ENCODE measurements around the gene KRTAP5-3.
"Not testable (repeated sequence)": the region's sequence is repeated elsewhere in the genome, so short reads cannot be mapped to it uniquely, and the experiment has no call there.

The KRTAP5-3 gene

DNA sequence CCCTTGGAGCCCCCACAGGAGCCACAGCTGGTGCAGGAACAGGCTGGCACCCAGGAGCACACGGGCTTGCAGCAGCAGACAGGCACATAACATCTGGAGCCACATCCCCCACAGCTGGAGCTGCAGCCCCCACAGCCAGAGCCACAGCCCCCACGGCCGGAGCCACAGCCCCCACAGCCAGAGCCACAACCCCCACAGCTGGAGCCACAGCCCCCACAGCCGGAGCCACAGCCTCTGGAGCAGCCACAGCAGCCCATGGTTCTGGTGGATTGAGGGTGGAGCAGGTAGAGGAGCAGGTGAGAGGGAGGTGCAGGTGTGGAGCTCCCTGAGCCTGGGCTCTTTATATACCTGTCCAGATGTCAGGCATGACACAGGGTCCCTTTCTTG, 10.3 kb downstream of the KRTAP5-3 start, which contains the start of gene KRTAP5-2:
TSS of gene KRTAP5-2 (minus strand) at position 301 of the 387 bp plus-strand sequence. CDS start at position 257, 44 bp downstream.
- H3K79me1 ChIP-seq (ENCODE audit: low read length): no peaks in the 10 kb centered on the region
- H2BK120ac ChIP-seq (ENCODE audit: insufficient read depth, low read length, poor library complexity): no peak within 1 kb of the TSS
- no peak for DNase-seq
- H3K4me1 ChIP-seq (ENCODE audit: control insufficient read depth in 1 of 2, insufficient read depth in 2 of 2, low read length in 2 of 2): no peaks in the 10 kb centered on the region
- no peaks in the 10 kb centered on the region for H3K36me3 ChIP-seq (ENCODE audit: control insufficient read depth in 1 of 2, insufficient read depth in 2 of 2, low read length in 2 of 2)
- H3K18ac ChIP-seq (ENCODE audit: low read length): no peak within 1 kb of the TSS
- H2BK12ac ChIP-seq (ENCODE audit: low read length): no peak within 1 kb of the TSS
- H3K27ac ChIP-seq (ENCODE audit: low read depth, low read length): no peak within 1 kb of the TSS
- no peak within 1 kb of the TSS for H4K8ac ChIP-seq (ENCODE audit: low read depth, low read length)
- no peak within 1 kb of the TSS for H3K4me3 ChIP-seq (ENCODE audit: low read depth, low read length)
- peaks cover 2% of the 10 kb centered on the region for H3K9me3 ChIP-seq (ENCODE audit: insufficient read depth, low read depth, low read length)
- H3K4me2 ChIP-seq (ENCODE audit: low read length): no peak within 1 kb of the TSS
- H4K12ac ChIP-seq (ENCODE audit: low read depth, low read length): no peak within 1 kb of the TSS
- H2AFZ ChIP-seq (ENCODE audit: insufficient read depth, low read length, poor library complexity): no peak within 1 kb of the TSS
- H3K23ac ChIP-seq (ENCODE audit: low read length): no peak within 1 kb of the TSS
- H3K14ac ChIP-seq (ENCODE audit: low read length): no peak within 1 kb of the TSS
- no CpG with 5 or more reads among the region's 4 CpGs for WGBS (ENCODE audit: extremely low coverage, insufficient coverage, insufficient read length)
- no peak within 1 kb of the TSS for H2BK5ac ChIP-seq (ENCODE audit: low read depth, low read length, poor library complexity)
- no peak within 1 kb of the TSS for H2AK5ac ChIP-seq (ENCODE audit: low read length)
- H3K79me2 ChIP-seq (ENCODE audit: control insufficient read depth, insufficient read depth, low read length, poor library complexity): no peaks in the 10 kb centered on the region
- H4K91ac ChIP-seq (ENCODE audit: low read depth, low read length): no peak within 1 kb of the TSS
- no peak within 1 kb of the TSS for H3K9ac ChIP-seq (ENCODE audit: low read length)
- H3K27me3 ChIP-seq (ENCODE audit: insufficient read depth, low read length): no peaks in the 10 kb centered on the region
- no peak within 1 kb of the TSS for H3K4ac ChIP-seq (ENCODE audit: low read depth, low read length)

DNA sequence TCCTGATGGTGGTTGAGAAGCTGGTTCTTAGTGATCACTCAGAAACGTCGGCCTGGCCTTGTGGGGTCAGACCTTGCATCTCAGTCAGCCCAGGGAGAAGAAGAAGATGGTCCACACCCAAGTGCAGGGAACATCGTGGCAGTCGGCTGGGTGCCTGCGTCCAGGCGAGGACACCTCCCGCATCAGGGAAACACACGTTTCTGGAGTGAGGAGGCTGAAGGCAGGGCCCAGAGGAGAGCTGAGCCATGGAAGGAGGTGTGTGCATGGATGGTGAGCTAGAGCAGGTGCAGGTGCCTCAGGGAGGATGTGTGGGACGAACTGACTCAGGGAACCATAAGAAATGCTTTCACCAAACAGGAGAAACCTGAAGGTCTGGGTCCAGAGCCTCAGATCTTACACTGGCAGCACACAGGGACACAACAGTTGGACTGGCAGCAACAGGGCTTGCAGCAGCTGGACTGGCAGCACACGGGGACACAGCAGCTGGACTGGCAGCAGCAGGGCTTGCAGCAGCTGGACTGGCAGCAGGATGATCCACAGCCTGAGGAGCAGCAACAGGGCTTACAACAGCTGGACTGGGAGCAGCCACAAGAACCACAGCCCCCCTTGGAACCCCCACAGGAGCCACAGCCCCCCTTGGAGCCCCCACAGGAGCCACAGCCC, 10.8 kb downstream of the KRTAP5-3 start:
- Histone ChIP-seq H3K27me3 (ENCODE audit: insufficient read depth, low read length) (no peaks in the 10 kb centered on the region), H3K14ac (ENCODE audit: low read length) (no peak overlapping the region), H4K8ac (ENCODE audit: low read depth, low read length) (no peak overlapping the region), H3K9ac (ENCODE audit: low read length) (no peak overlapping the region), H3K4me3 (ENCODE audit: low read depth, low read length) (no peak overlapping the region), H3K23ac (ENCODE audit: low read length) (no peak overlapping the region), H3K9me3 (ENCODE audit: insufficient read depth, low read depth, low read length) (peaks cover 2% of the 10 kb centered on the region), H3K27ac (ENCODE audit: low read depth, low read length) (no peak overlapping the region), H4K91ac (ENCODE audit: low read depth, low read length) (no peak overlapping the region), H2AFZ (ENCODE audit: insufficient read depth, low read length, poor library complexity) (no peak overlapping the region), H3K79me2 (ENCODE audit: control insufficient read depth, insufficient read depth, low read length, poor library complexity) (no peaks in the 10 kb centered on the region), H3K4me2 (ENCODE audit: low read length) (no peak overlapping the region), H3K18ac (ENCODE audit: low read length) (no peak overlapping the region), H3K36me3 (ENCODE audit: control insufficient read depth in 1 of 2, insufficient read depth in 2 of 2, low read length in 2 of 2) (no peaks in the 10 kb centered on the region), H2AK5ac (ENCODE audit: low read length) (no peak overlapping the region), H3K4me1 (ENCODE audit: control insufficient read depth in 1 of 2, insufficient read depth in 2 of 2, low read length in 2 of 2) (no peaks in the 10 kb centered on the region), H2BK12ac (ENCODE audit: low read length) (no peak overlapping the region), H2BK5ac (ENCODE audit: low read depth, low read length, poor library complexity) (no peak overlapping the region), H3K4ac (ENCODE audit: low read depth, low read length) (no peak overlapping the region), H3K79me1 (ENCODE audit: low read length) (no peaks in the 10 kb centered on the region), H2BK120ac (ENCODE audit: insufficient read depth, low read length, poor library complexity) (no peak overlapping the region), H4K12ac (ENCODE audit: low read depth, low read length) (no peak overlapping the region)
- no CpG with 5 or more reads among the region's 10 CpGs for WGBS (ENCODE audit: extremely low coverage, insufficient coverage, insufficient read length)
- DNase-seq: no peak

DNA sequence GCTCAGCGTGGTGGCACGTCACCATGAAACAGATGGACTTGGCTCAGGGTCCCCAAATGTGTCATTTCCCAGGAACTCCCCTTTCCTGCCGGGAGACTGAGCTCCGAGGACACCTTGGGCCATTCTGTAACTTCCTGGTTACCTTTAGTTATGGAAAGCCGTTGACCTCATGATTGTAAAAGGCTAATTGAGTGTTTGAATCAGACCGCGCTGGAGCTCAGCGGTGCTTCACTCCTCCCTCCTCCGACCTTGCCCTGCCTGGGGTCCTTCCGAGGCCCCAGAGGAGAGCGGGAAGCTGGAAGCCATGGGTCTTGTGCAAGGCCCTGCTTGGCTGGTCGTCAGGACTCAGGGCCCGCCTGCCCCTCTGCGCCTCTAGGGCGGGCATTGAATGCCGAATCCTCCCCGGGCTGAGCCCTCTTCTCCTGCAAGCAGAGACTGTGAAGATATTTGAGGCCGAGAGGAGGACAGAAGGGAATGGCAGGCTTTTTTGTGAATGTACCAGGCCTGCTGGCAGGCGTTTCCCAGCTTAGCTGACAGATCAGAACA, 11.6 kb downstream of the KRTAP5-3 start:
- not testable (repeated sequence) for H3K4me1 ChIP-seq (ENCODE audit: control insufficient read depth in 1 of 2, insufficient read depth in 2 of 2, low read length in 2 of 2); H3K4me3 ChIP-seq (ENCODE audit: low read depth, low read length); H3K9me3 ChIP-seq (ENCODE audit: insufficient read depth, low read depth, low read length); H4K91ac ChIP-seq (ENCODE audit: low read depth, low read length); H2BK12ac ChIP-seq (ENCODE audit: low read length); H3K79me1 ChIP-seq (ENCODE audit: low read length); H2BK120ac ChIP-seq (ENCODE audit: insufficient read depth, low read length, poor library complexity); H3K18ac ChIP-seq (ENCODE audit: low read length); H2AK5ac ChIP-seq (ENCODE audit: low read length); H4K12ac ChIP-seq (ENCODE audit: low read depth, low read length); DNase-seq; H3K36me3 ChIP-seq (ENCODE audit: control insufficient read depth in 1 of 2, insufficient read depth in 2 of 2, low read length in 2 of 2); H3K14ac ChIP-seq (ENCODE audit: low read length); H3K4ac ChIP-seq (ENCODE audit: low read depth, low read length); H4K8ac ChIP-seq (ENCODE audit: low read depth, low read length); H2AFZ ChIP-seq (ENCODE audit: insufficient read depth, low read length, poor library complexity); H3K27me3 ChIP-seq (ENCODE audit: insufficient read depth, low read length); H3K23ac ChIP-seq (ENCODE audit: low read length); H3K4me2 ChIP-seq (ENCODE audit: low read length); H3K9ac ChIP-seq (ENCODE audit: low read length); H3K79me2 ChIP-seq (ENCODE audit: control insufficient read depth, insufficient read depth, low read length, poor library complexity); H3K27ac ChIP-seq (ENCODE audit: low read depth, low read length); H2BK5ac ChIP-seq (ENCODE audit: low read depth, low read length, poor library complexity)
- WGBS (ENCODE audit: extremely low coverage, insufficient coverage, insufficient read length): no CpG with 5 or more reads among the region's 19 CpGs

DNA sequence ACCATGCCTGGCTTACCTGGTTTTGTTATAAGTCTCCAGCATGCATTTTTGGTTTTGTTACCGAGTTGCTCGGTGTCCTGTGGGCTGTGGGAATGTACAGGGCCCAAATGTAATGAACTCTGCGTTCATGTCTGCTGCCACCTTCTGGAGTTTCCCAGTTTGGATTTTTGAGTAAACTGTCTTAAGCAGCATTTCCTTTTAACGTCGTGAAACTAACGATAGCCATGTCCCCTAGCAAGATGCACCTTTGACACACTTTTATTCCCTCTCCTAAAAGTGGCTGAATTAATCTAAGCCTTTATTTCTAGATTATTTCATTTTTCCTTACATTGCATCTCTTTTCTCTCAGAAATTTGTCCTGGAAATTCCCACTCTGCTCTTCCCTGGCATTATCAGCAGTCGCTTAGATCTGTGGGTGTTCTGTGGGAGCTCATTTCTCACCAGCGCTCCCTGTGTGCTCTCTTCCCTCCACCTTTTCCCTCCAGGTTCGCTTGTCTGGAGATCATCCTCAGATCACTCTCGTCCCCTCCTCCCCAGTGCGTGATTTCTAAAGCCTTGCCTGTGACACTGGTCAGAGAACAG, 12.2 kb downstream of the KRTAP5-3 start:
- not testable (repeated sequence) for H2BK12ac ChIP-seq (ENCODE audit: low read length); H3K79me2 ChIP-seq (ENCODE audit: control insufficient read depth, insufficient read depth, low read length, poor library complexity); H3K4me3 ChIP-seq (ENCODE audit: low read depth, low read length); H3K14ac ChIP-seq (ENCODE audit: low read length); H3K23ac ChIP-seq (ENCODE audit: low read length); H3K4me1 ChIP-seq (ENCODE audit: control insufficient read depth in 1 of 2, insufficient read depth in 2 of 2, low read length in 2 of 2); H2BK120ac ChIP-seq (ENCODE audit: insufficient read depth, low read length, poor library complexity); H2AK5ac ChIP-seq (ENCODE audit: low read length); H3K27ac ChIP-seq (ENCODE audit: low read depth, low read length); H3K9me3 ChIP-seq (ENCODE audit: insufficient read depth, low read depth, low read length); H3K4me2 ChIP-seq (ENCODE audit: low read length); H3K27me3 ChIP-seq (ENCODE audit: insufficient read depth, low read length); H3K4ac ChIP-seq (ENCODE audit: low read depth, low read length); H2AFZ ChIP-seq (ENCODE audit: insufficient read depth, low read length, poor library complexity); H4K91ac ChIP-seq (ENCODE audit: low read depth, low read length); H4K8ac ChIP-seq (ENCODE audit: low read depth, low read length); H3K9ac ChIP-seq (ENCODE audit: low read length); H2BK5ac ChIP-seq (ENCODE audit: low read depth, low read length, poor library complexity); H4K12ac ChIP-seq (ENCODE audit: low read depth, low read length); H3K79me1 ChIP-seq (ENCODE audit: low read length); H3K36me3 ChIP-seq (ENCODE audit: control insufficient read depth in 1 of 2, insufficient read depth in 2 of 2, low read length in 2 of 2); H3K18ac ChIP-seq (ENCODE audit: low read length)
- DNase-seq: peak in 1 of 2 donors; percentile 30
- no CpG with 5 or more reads among the region's 11 CpGs for WGBS (ENCODE audit: extremely low coverage, insufficient coverage, insufficient read length)

Measured in trophoblast cell (in vitro differentiated cells and primary cell).